ENCODE measurements around the gene CHCHD3. TPM values are rescaled to one million over a fixed set of nuclear protein-coding genes. Genes with fewer than 3 reads are reported as not detected.

The CHCHD3 gene
- total RNA-seq, 4 donors from 2014 or later = 33.9 to 37.2 (median 35.8) TPM

GRCh38 chr7:133070562-133070961, 11.3 kb downstream of the CHCHD3 start:
- DNase-seq (ENCODE audit: low spot score in 2 of 2) = no peak
- H3K27me3 ChIP-seq = no peaks in the 10 kb centered on the region
- no peak for TF ChIP-seq EP300 (IDR thresholded peaks at IDR 0.05)
- no peak for TF ChIP-seq CTCF (IDR thresholded peaks at IDR 0.05)
- TF ChIP-seq POLR2AphosphoS5 (IDR thresholded peaks at IDR 0.05) = no peak
- no peak for TF ChIP-seq POLR2A (IDR thresholded peaks at IDR 0.05)
- 55% methylated on average over 2 of the region's 2 CpGs for WGBS
- no peak overlapping the region for H3K27ac ChIP-seq
- no peaks in the 10 kb centered on the region for H3K9me3 ChIP-seq
- no peak overlapping the region for H3K4me3 ChIP-seq
- H3K36me3 ChIP-seq = peaks cover 20% of the 10 kb centered on the region
- H3K4me1 ChIP-seq = no peaks in the 10 kb centered on the region

GRCh38 chr7:133065301-133065700, 16.6 kb downstream of the CHCHD3 start:
- 86% methylated on average over 1 of the region's 1 CpG for WGBS

GRCh38 chr7:133064082-133064820, 17.6 kb downstream of the CHCHD3 start:
- DNase-seq (ENCODE audit: low spot score in 2 of 2) = no peak
- no peak for TF ChIP-seq POLR2A (IDR thresholded peaks at IDR 0.05)
- no peak for TF ChIP-seq POLR2AphosphoS5 (IDR thresholded peaks at IDR 0.05)
- TF ChIP-seq CTCF (IDR thresholded peaks at IDR 0.05) = no peak
- TF ChIP-seq EP300 (IDR thresholded peaks at IDR 0.05) = no peak
- H3K4me1 ChIP-seq = no peaks in the 10 kb centered on the region
- H3K27ac ChIP-seq = no peak overlapping the region
- no peaks in the 10 kb centered on the region for H3K27me3 ChIP-seq
- no peak overlapping the region for H3K4me3 ChIP-seq
- 87% methylated on average over 4 of the region's 4 CpGs for WGBS
- peaks cover 19% of the 10 kb centered on the region for H3K36me3 ChIP-seq
- H3K9me3 ChIP-seq = no peaks in the 10 kb centered on the region

More at GRCh38 chr7:133065301-133065700, 16.6 kb downstream of the CHCHD3 start:
- Histone ChIP-seq H3K4me1 (no peaks in the 10 kb centered on the region), H3K27me3 (no peaks in the 10 kb centered on the region), H3K36me3 (peaks cover 20% of the 10 kb centered on the region), H3K9me3 (no peaks in the 10 kb centered on the region), H3K4me3 (no peak overlapping the region), H3K27ac (no peak overlapping the region)
- DNase-seq (ENCODE audit: low spot score in 2 of 2) = no peak
- TF ChIP-seq POLR2AphosphoS5 (IDR thresholded peaks at IDR 0.05) (no peak), CTCF (IDR thresholded peaks at IDR 0.05) (no peak), POLR2A (IDR thresholded peaks at IDR 0.05) (no peak), EP300 (IDR thresholded peaks at IDR 0.05) (no peak)

- no peaks in the 10 kb centered on the region for H3K9me3 ChIP-seq
- H3K27me3 ChIP-seq = no peaks in the 10 kb centered on the region
- no peak for DNase-seq (ENCODE audit: low spot score in 2 of 2)
- TF ChIP-seq EP300 (IDR thresholded peaks at IDR 0.05) (no peak), POLR2A (IDR thresholded peaks at IDR 0.05) (no peak), CTCF (IDR thresholded peaks at IDR 0.05) (no peak), POLR2AphosphoS5 (IDR thresholded peaks at IDR 0.05) (no peak)
- no peak overlapping the region for H3K27ac ChIP-seq
- H3K4me3 ChIP-seq = no peak overlapping the region
- H3K36me3 ChIP-seq = no peaks in the 10 kb centered on the region
- WGBS = 85% methylated on average over 2 of the region's 2 CpGs
- H3K4me1 ChIP-seq = no peaks in the 10 kb centered on the region
These were observed 20.1 kb downstream of the CHCHD3 start for GRCh38 chr7:133061792-133062191.

- WGBS = 81% methylated on average over 2 of the region's 2 CpGs
- H3K9me3 ChIP-seq = no peaks in the 10 kb centered on the region
- DNase-seq (ENCODE audit: low spot score in 2 of 2) = no peak
- no peak for TF ChIP-seq EP300 (IDR thresholded peaks at IDR 0.05)
- no peak for TF ChIP-seq POLR2AphosphoS5 (IDR thresholded peaks at IDR 0.05)
- no peak for TF ChIP-seq POLR2A (IDR thresholded peaks at IDR 0.05)
- no peak for TF ChIP-seq CTCF (IDR thresholded peaks at IDR 0.05)
- H3K27me3 ChIP-seq = no peaks in the 10 kb centered on the region
- H3K4me3 ChIP-seq = no peak overlapping the region
- H3K36me3 ChIP-seq = no peaks in the 10 kb centered on the region
- H3K4me1 ChIP-seq = peaks cover 4% of the 10 kb centered on the region
- H3K27ac ChIP-seq = no peak overlapping the region
These were observed 20.5 kb downstream of the CHCHD3 start for GRCh38 chr7:133061357-133061756.
